Neural cell (in vitro differentiated cells): ENCODE measurements around the gene ZNF396. TPM values are rescaled to one million over a fixed set of nuclear protein-coding genes. Genes with fewer than 3 reads are reported as not detected.

Source experiments
- H2AFZ ChIP-seq: fragments of 200-600, 300-800 bp; sonication (generic), shearing (Covaris generic); 2 replicates; pipeline ENCODE4 v1.6.0; 2014; ENCODE audit warnings: low read depth, mild to moderate bottlenecking, antibody characterized with exemption, low read length, moderate library complexity
- H3F3A ChIP-seq: fragments of 200-600 bp; shearing (Covaris generic); 2 replicates; pipeline ENCODE4 v1.6.1; 2016; ENCODE audit warnings: mild to moderate bottlenecking, moderate library complexity, mixed read lengths, antibody characterized with exemption, low read length; ENCODE audit not compliant: insufficient read depth, poor library complexity, severe bottlenecking
- H3K27ac ChIP-seq: fragments of 200-600, 300-800 bp; sonication (generic), shearing (Covaris generic); 2 replicates; pipeline ENCODE4 v1.5.1; 2014; ENCODE audit warnings: mild to moderate bottlenecking, low read length, moderate library complexity
- H3K27me3 ChIP-seq: fragments of 300-800, 200-600 bp; sonication (generic), shearing (Covaris generic); 2 replicates; pipeline ENCODE4 v1.6.0; 2014; ENCODE audit warnings: mild to moderate bottlenecking, low read depth, low read length, moderate library complexity; ENCODE audit not compliant: insufficient read depth
- H3K36me3 ChIP-seq: fragments of 300-800, 200-600 bp; sonication (generic), shearing (Covaris generic); 2 replicates; pipeline ENCODE4 v1.5.1; 2014; ENCODE audit warnings: mild to moderate bottlenecking, antibody characterized with exemption, low read length, moderate library complexity; ENCODE audit not compliant: insufficient read depth
- H3K4me2 ChIP-seq: fragments of 300-800, 200-600 bp; sonication (generic), shearing (Covaris generic); 2 replicates; pipeline ENCODE4 v1.6.0; 2014; ENCODE audit warnings: mild to moderate bottlenecking, low read length
- H3K4me3 ChIP-seq: fragments of 300-800, 200-600 bp; sonication (generic), shearing (Covaris generic); 2 replicates; pipeline ENCODE4 v1.5.1; 2014; ENCODE audit warnings: mild to moderate bottlenecking, low read length, moderate library complexity
- H3K79me2 ChIP-seq: fragments of 200-600 bp; shearing (Covaris generic); replicated peaks from 2 replicates; pipeline ENCODE4 v1.6.0; 2014; ENCODE audit warnings: mild to moderate bottlenecking, low read length, moderate library complexity; ENCODE audit not compliant: insufficient read depth
- H3K9ac ChIP-seq: fragments of 300-800, 200-600 bp; sonication (generic), shearing (Covaris generic); 2 replicates; pipeline ENCODE4 v1.6.1; 2016; ENCODE audit warnings: mild to moderate bottlenecking, low read length, mixed read lengths
- H3K9me2 ChIP-seq: fragments of 200-600 bp; shearing (Covaris generic); 2 replicates; pipeline ENCODE4 v1.6.1; 2016; ENCODE audit warnings: mild to moderate bottlenecking, low read length, mixed read lengths; ENCODE audit not compliant: insufficient read depth
- H3K9me3 ChIP-seq: fragments of 200-600, 300-800 bp; sonication (generic), shearing (Covaris generic); 2 replicates; pipeline ENCODE4 v1.6.1; 2016; ENCODE audit warnings: mild to moderate bottlenecking, mixed run types, low read length, moderate library complexity, mixed read lengths
- H4K20me1 ChIP-seq: fragments of 200-600 bp; shearing (Covaris generic); 2 replicates; pipeline ENCODE4 v1.6.1; 2016; ENCODE audit warnings: mild to moderate bottlenecking, mixed run types; ENCODE audit not compliant: insufficient read depth
- CTCF ChIP-seq: fragments of 450-650 bp; IDR thresholded peaks from 2 replicates; pipeline ENCODE4 v1.5.1; 2014; ENCODE audit warnings: antibody characterized with exemption, mild to moderate bottlenecking, moderate library complexity; ENCODE audit not compliant: poor library complexity, severe bottlenecking
- EP300 ChIP-seq: fragments of 450-650 bp; conservative IDR thresholded peaks from 2 replicates; pipeline ENCODE4 v1.6.1; 2014; ENCODE audit warnings: antibody characterized with exemption, mild to moderate bottlenecking, moderate library complexity; ENCODE audit not compliant: poor library complexity, severe bottlenecking
- EZH2 ChIP-seq: fragments of 200-600, 300-800 bp; shearing (Covaris generic), sonication (generic); IDR thresholded peaks from 2 replicates; pipeline ENCODE4 v1.6.1; 2014; ENCODE audit warnings: antibody characterized with exemption, low read length, borderline replicate concordance, mild to moderate bottlenecking; ENCODE audit not compliant: insufficient read depth, poor library complexity, severe bottlenecking
- MXI1 ChIP-seq: fragments of 450-650 bp; conservative IDR thresholded peaks from 2 replicates; pipeline ENCODE4 v1.6.1; 2014; ENCODE audit warnings: antibody characterized with exemption, mild to moderate bottlenecking; ENCODE audit not compliant: poor library complexity, severe bottlenecking
- POLR2AphosphoS5 ChIP-seq: IDR thresholded peaks from 2 replicates; pipeline ENCODE4 v1.6.1; 2012
- RAD21 ChIP-seq: fragments of 450-650 bp; conservative IDR thresholded peaks from 2 replicates; pipeline ENCODE4 v1.6.1; 2014; ENCODE audit warnings: antibody characterized with exemption, mild to moderate bottlenecking, moderate library complexity
- SMC3 ChIP-seq: fragments of 450-650 bp; conservative IDR thresholded peaks from 2 replicates; pipeline ENCODE4 v1.6.1; 2014; ENCODE audit warnings: antibody characterized with exemption, mild to moderate bottlenecking, moderate library complexity; ENCODE audit not compliant: poor library complexity
- TAF1 ChIP-seq: IDR thresholded peaks from 2 replicates; pipeline ENCODE4 v1.6.1; 2012; ENCODE audit warnings: low read depth
- polyA plus RNA-seq: library from polyadenylated mRNA; depleted of rRNA; stranded (reverse); fragments of >200 nt; gene quantifications from 2 replicates; pipeline ENCODE4 v1.2.3, GENCODE V29; 2014
- TF ChIP-seq, protein P1 (sequence below): IDR thresholded peaks from 2 replicates; pipeline ENCODE4 v1.6.1; 2012; ENCODE audit warnings: borderline replicate concordance

ZNF396 gene
- polyA plus RNA-seq, 1 donor from 2014 or later = 0.92 TPM

DNA sequence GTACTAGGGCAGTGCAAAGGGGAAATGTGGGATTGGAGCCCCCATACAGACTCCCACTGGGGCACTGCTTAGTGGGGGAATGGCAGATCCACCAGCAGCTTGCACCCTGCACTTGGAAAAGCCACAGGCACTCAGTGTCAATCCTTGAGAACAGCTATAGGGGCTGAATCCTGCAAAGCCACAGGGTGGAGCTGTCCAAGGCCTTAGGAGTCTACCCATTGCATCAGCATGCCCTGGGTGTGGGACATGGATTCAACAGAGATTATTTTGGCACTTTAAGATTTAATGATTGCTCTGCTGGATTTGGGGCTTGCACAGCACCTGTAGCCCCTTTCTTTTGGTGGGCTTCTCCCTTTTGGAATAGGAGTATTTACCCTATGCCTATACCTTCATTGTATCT lies 24.4 kb downstream of the ZNF396 start:
- Histone ChIP-seq H3K4me2 (no peak overlapping the region), H3K27ac (no peak overlapping the region), H2AFZ (no peak overlapping the region), H3K36me3 (no peaks in the 10 kb centered on the region), H3K4me3 (no peak overlapping the region), H4K20me1 (no peaks in the 10 kb centered on the region), H3K27me3 (no peaks in the 10 kb centered on the region), H3F3A (no peaks in the 10 kb centered on the region), H3K9me3 (peaks cover 3% of the 10 kb centered on the region), H3K9me2 (no peaks in the 10 kb centered on the region), H3K79me2 (no peaks in the 10 kb centered on the region), H3K9ac (no peak overlapping the region)
- TF ChIP-seq POLR2AphosphoS5 = no peak
- TF ChIP-seq TAF1 = no peak
- TF ChIP-seq, protein P1, sequence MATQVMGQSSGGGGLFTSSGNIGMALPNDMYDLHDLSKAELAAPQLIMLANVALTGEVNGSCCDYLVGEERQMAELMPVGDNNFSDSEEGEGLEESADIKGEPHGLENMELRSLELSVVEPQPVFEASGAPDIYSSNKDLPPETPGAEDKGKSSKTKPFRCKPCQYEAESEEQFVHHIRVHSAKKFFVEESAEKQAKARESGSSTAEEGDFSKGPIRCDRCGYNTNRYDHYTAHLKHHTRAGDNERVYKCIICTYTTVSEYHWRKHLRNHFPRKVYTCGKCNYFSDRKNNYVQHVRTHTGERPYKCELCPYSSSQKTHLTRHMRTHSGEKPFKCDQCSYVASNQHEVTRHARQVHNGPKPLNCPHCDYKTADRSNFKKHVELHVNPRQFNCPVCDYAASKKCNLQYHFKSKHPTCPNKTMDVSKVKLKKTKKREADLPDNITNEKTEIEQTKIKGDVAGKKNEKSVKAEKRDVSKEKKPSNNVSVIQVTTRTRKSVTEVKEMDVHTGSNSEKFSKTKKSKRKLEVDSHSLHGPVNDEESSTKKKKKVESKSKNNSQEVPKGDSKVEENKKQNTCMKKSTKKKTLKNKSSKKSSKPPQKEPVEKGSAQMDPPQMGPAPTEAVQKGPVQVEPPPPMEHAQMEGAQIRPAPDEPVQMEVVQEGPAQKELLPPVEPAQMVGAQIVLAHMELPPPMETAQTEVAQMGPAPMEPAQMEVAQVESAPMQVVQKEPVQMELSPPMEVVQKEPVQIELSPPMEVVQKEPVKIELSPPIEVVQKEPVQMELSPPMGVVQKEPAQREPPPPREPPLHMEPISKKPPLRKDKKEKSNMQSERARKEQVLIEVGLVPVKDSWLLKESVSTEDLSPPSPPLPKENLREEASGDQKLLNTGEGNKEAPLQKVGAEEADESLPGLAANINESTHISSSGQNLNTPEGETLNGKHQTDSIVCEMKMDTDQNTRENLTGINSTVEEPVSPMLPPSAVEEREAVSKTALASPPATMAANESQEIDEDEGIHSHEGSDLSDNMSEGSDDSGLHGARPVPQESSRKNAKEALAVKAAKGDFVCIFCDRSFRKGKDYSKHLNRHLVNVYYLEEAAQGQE = no peak
- no peak for TF ChIP-seq RAD21
- no peak for TF ChIP-seq MXI1
- TF ChIP-seq EP300 = no peak
- no peak for TF ChIP-seq SMC3
- no peak for TF ChIP-seq EZH2
- no peak for TF ChIP-seq CTCF

GRCh38 chr18:35352283-35352682 lies 24.9 kb downstream of the ZNF396 start:
- no peaks in the 10 kb centered on the region for H3K9me2 ChIP-seq
- no peaks in the 10 kb centered on the region for H3F3A ChIP-seq
- H3K79me2 ChIP-seq = no peaks in the 10 kb centered on the region
- no peaks in the 10 kb centered on the region for H4K20me1 ChIP-seq
- H3K27ac ChIP-seq = no peak overlapping the region
- no peak overlapping the region for H3K4me2 ChIP-seq
- H3K36me3 ChIP-seq = no peaks in the 10 kb centered on the region
- no peak overlapping the region for H3K9ac ChIP-seq
- TF ChIP-seq MXI1 (no peak), EZH2 (no peak), TAF1 (no peak), POLR2AphosphoS5 (no peak), EP300 (no peak), SMC3 (no peak), CTCF (no peak), RAD21 (no peak)
- TF ChIP-seq, protein P1 = no peak
- H3K4me3 ChIP-seq = no peak overlapping the region
- H3K27me3 ChIP-seq = no peaks in the 10 kb centered on the region
- H3K9me3 ChIP-seq = peaks cover 3% of the 10 kb centered on the region
- no peak overlapping the region for H2AFZ ChIP-seq
